ENCODE results near the gene MED29. TPM values are rescaled to one million over a fixed set of nuclear protein-coding genes. Genes with fewer than 3 reads are reported as not detected.

MED29 gene
- total RNA-seq, 1 donor, result 22.0 TPM

DNA sequence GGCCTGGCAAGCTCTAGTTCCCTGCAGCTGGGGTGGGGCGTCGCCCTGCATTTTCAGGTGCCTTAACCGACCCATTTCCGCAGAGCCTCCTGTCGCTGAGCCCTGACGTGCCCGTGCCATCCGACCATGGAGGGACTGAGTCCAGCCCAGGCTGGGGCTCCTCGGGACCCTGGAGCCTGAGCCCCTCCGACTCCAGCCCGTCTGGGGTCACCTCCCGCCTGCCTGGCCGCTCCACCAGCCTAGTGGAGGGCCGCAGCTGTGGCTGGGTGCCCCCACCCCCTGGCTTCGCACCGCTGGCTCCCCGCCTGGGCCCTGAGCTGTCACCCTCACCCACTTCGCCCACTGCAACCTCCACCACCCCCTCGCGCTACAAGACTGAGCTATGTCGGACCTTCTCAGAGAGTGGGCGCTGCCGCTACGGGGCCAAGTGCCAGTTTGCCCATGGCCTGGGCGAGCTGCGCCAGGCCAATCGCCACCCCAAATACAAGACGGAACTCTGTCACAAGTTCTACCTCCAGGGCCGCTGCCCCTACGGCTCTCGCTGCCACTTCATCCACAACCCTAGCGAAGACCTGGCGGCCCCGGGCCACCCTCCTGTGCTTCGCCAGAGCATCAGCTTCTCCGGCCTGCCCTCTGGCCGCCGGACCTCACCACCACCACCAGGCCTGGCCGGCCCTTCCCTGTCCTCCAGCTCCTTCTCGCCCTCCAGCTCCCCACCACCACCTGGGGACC lies 16.6 kb downstream of the MED29 start:
- peak; percentile 25 for DNase-seq (ENCODE audit: low read depth)
- peak overlapping the region; percentile 88 for H3K4me3 ChIP-seq (ENCODE audit: low read depth, low read length)
- TF ChIP-seq, protein P1, sequence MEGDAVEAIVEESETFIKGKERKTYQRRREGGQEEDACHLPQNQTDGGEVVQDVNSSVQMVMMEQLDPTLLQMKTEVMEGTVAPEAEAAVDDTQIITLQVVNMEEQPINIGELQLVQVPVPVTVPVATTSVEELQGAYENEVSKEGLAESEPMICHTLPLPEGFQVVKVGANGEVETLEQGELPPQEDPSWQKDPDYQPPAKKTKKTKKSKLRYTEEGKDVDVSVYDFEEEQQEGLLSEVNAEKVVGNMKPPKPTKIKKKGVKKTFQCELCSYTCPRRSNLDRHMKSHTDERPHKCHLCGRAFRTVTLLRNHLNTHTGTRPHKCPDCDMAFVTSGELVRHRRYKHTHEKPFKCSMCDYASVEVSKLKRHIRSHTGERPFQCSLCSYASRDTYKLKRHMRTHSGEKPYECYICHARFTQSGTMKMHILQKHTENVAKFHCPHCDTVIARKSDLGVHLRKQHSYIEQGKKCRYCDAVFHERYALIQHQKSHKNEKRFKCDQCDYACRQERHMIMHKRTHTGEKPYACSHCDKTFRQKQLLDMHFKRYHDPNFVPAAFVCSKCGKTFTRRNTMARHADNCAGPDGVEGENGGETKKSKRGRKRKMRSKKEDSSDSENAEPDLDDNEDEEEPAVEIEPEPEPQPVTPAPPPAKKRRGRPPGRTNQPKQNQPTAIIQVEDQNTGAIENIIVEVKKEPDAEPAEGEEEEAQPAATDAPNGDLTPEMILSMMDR (IDR thresholded peaks at IDR 0.05; ENCODE audit: insufficient read depth, low read depth, low read length), result no peak

DNA sequence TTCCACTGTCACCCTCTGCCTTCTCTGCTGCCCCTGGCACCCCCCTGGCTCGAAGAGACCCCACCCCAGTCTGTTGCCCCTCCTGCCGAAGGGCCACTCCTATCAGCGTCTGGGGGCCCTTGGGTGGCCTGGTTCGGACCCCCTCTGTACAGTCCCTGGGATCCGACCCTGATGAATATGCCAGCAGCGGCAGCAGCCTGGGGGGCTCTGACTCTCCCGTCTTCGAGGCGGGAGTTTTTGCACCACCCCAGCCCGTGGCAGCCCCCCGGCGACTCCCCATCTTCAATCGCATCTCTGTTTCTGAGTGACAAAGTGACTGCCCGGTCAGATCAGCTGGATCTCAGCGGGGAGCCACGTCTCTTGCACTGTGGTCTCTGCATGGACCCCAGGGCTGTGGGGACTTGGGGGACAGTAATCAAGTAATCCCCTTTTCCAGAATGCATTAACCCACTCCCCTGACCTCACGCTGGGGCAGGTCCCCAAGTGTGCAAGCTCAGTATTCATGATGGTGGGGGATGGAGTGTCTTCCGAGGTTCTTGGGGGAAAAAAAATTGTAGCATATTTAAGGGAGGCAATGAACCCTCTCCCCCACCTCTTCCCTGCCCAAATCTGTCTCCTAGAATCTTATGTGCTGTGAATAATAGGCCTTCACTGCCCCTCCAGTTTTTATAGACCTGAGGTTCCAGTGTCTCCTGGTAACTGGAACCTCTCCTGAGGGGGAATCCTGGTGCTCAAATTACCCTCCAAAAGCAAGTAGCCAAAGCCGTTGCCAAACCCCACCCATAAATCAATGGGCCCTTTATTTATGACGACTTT lies 17.4 kb downstream of the MED29 start:
- TF ChIP-seq, protein P1 (IDR thresholded peaks at IDR 0.05; ENCODE audit: insufficient read depth, low read depth, low read length), result no peak
- DNase-seq (ENCODE audit: low read depth), result peak; percentile 74
- peak overlapping the region; percentile 88 for H3K4me3 ChIP-seq (ENCODE audit: low read depth, low read length)

DNA sequence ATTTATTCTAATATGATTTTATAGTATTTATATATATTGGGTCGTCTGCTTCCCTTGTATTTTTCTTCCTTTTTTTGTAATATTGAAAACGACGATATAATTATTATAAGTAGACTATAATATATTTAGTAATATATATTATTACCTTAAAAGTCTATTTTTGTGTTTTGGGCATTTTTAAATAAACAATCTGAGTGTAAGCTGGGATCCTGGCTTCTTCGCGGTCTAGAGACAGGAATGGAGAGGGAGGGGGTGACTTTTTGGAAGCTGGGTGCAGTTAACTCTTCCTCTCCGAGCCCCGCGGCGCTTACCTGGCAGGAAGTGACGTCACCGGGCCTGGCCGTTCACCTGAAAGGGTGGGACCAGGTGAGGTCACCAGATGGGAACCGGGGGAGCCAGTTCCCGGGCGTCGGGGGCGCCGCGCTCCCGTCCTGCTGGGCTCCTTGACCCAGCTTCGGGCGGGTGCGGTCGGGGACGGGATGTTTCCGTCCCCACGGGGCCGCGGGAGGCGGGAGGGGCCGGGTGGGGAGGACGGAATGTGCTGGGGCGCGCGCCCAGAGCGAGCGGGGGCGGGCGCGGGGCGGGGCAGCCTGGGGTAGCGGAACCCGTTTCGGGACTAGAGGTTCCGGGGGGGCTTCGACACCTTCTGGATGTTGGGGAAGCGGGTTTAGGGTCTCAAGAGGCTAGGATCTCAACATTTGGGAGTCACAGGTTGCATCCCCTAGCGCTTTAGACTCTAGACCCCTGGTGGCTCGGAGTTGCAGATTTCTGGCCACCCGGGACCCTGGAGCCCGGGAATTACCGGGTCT lies 18.2 kb downstream of the MED29 start:
- DNase-seq (ENCODE audit: low read depth), result peak; percentile 78
- H3K4me3 ChIP-seq (ENCODE audit: low read depth, low read length), result peak overlapping the region; percentile 88
- TF ChIP-seq, protein P1 (IDR thresholded peaks at IDR 0.05; ENCODE audit: insufficient read depth, low read depth, low read length), result no peak

DNA sequence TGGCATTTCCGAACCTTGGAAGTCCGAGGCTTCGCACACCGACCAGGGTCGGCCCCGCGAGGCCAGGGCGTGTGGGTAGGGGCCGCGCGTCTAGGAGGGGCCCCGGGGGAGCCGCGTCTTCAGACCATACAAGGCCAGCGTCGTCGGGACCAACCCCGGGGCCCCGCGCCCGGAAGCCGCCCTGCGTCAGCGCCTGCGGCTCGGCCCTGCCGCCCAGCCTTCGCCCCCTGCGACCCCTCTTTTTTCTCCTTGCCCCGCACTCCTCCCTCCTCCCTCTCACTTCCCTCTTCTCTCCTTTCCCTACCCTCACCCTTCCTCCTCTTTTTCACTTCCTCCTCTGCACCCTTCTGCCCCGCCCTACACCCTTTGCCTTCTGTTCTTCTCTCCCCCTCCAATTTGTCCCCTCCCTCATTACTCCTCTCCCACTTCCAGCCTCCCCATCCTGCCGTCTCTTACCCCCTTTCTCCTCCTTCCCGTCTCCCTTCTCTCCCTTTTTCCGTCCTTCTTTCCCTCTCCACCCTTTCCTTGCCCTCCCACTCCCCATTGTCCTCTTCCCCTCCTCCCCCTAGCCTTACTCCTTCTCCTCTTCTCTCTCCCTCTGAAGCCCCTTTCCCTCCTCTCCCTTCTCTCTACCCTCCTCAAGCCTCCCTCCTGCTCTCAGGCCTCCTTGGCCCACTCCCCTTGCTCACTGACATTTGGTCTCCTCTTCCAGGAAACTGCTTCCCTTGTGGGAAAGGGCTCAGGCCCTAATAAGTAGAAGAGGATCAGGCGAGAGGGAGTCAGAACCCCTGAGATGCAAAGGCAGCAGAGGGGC lies 19.0 kb downstream of the MED29 start:
- TF ChIP-seq, protein P1 (IDR thresholded peaks at IDR 0.05; ENCODE audit: insufficient read depth, low read depth, low read length), result no peak
- peak overlapping the region; percentile 88 for H3K4me3 ChIP-seq (ENCODE audit: low read depth, low read length)
- peak; percentile 82 for DNase-seq (ENCODE audit: low read depth)

DNA sequence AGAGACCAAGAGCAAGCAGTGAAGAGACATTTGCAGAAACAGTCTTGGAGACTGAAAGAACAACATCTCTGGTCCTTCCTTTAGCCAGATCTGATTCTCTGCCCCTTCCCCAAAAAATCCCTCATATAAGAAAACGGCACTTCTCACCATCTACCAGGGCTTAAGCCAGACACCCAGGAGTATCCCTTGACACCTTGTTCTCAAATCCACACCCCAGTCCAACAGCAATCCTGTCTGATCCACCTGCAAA lies 19.6 kb downstream of the MED29 start:
- TF ChIP-seq, protein P1 (IDR thresholded peaks at IDR 0.05; ENCODE audit: insufficient read depth, low read depth, low read length), result no peak
- no peak for DNase-seq (ENCODE audit: low read depth)
- no peak overlapping the region for H3K4me3 ChIP-seq (ENCODE audit: low read depth, low read length)
